C4-2B (cell line): Measurements from ENCODE around the gene TNFRSF8.

Source experiments
- CTCF ChIP-seq: fragments of 450-650 bp; conservative IDR thresholded peaks from 2 replicates; pipeline ENCODE4 v1.5.1; 2017; ENCODE audit warnings: mild to moderate bottlenecking
- ZFX ChIP-seq: fragments of 450-650 bp; IDR thresholded peaks from 2 replicates; pipeline ENCODE4 v1.6.1; 2017

- TF ChIP-seq CTCF (no peak), ZFX (no peak)
Measured at GRCh38 chr1:12015499-12015898, 47.6 kb upstream of the TNFRSF8 start.
